SK-N-SH treated with all-trans-retinoic acid at 6 μM for 48 hours (cell line): ENCODE data around the gene RECQL5.

Source experiments
- ATAC-seq: fragments of 200-7000 bp; cut with Tn5 transposase; 3 replicates; pipeline ENCODE4 v1.9.1; 2020; ENCODE audit warnings: mild to moderate bottlenecking, moderate library complexity
- ARNTL ChIP-seq: fragments of 450-650 bp; formaldehyde crosslinking; IDR thresholded peaks from 2 replicates; pipeline ENCODE4 v1.5.0; 2020; ENCODE audit warnings: low read depth, mild to moderate bottlenecking, moderate library complexity, borderline replicate concordance
- BACH2 ChIP-seq: fragments of 250-450 bp; sonication (Bioruptor Pico); IDR thresholded peaks from 2 replicates; pipeline ENCODE4 v1.9.0; 2021; ENCODE audit warnings: mild to moderate bottlenecking, borderline replicate concordance
- CSDC2 ChIP-seq: fragments of 250-450 bp; sonication (Bioruptor Pico); IDR thresholded peaks from 2 replicates; pipeline ENCODE4 v1.5.0; 2020; ENCODE audit warnings: mild to moderate bottlenecking, moderate library complexity
- ESRRG ChIP-seq: fragments of 250-450 bp; sonication (Bioruptor Pico); IDR thresholded peaks from 2 replicates; pipeline ENCODE4 v1.6.1; 2021; ENCODE audit warnings: mild to moderate bottlenecking
- GLIS3 ChIP-seq: fragments of 250-450 bp; sonication (Bioruptor Pico); IDR thresholded peaks from 2 replicates; pipeline ENCODE4 v1.5.0; 2020; ENCODE audit warnings: mild to moderate bottlenecking, moderate library complexity
- PPARA ChIP-seq: fragments of 250-450 bp; sonication (Bioruptor Pico); IDR thresholded peaks from 2 replicates; pipeline ENCODE4 v1.5.0; 2020; ENCODE audit warnings: mild to moderate bottlenecking, borderline replicate concordance
- RARB ChIP-seq: fragments of 250-450 bp; sonication (Bioruptor Pico); IDR thresholded peaks from 2 replicates; pipeline ENCODE4 v1.8.0; 2021; ENCODE audit warnings: mild to moderate bottlenecking, moderate library complexity
- SNAI2 ChIP-seq: fragments of 250-450 bp; sonication (Bioruptor Pico); IDR thresholded peaks from 2 replicates; pipeline ENCODE4 v1.5.0; 2020; ENCODE audit warnings: mild to moderate bottlenecking, moderate library complexity
- TCF4 ChIP-seq: fragments of 250-450 bp; sonication (Bioruptor Pico); IDR thresholded peaks from 2 replicates; pipeline ENCODE4 v1.8.0; 2021; ENCODE audit warnings: mild to moderate bottlenecking, moderate library complexity, borderline replicate concordance
- ZC3H10 ChIP-seq: fragments of 250-450 bp; sonication (Bioruptor Pico); IDR thresholded peaks from 2 replicates; pipeline ENCODE4 v1.5.1; 2021; ENCODE audit warnings: mild to moderate bottlenecking, moderate library complexity
- ZFP3 ChIP-seq: fragments of 250-450 bp; sonication (Bioruptor Pico); IDR thresholded peaks from 2 replicates; pipeline ENCODE4 v1.5.0; 2020; ENCODE audit warnings: mild to moderate bottlenecking, moderate library complexity
- ZFP30 ChIP-seq: fragments of 450-650 bp; formaldehyde crosslinking; IDR thresholded peaks from 2 replicates; pipeline ENCODE4 v1.5.0; 2022; ENCODE audit warnings: mild to moderate bottlenecking, moderate library complexity
- ZNF565 ChIP-seq: fragments of 450-650 bp; formaldehyde crosslinking; conservative IDR thresholded peaks from 2 replicates; pipeline ENCODE4 v1.5.0; 2020; ENCODE audit warnings: low read depth, mild to moderate bottlenecking, moderate library complexity
- ZNF70 ChIP-seq: fragments of 450-650 bp; formaldehyde crosslinking; IDR thresholded peaks from 2 replicates; pipeline ENCODE4 v1.5.0; 2020; ENCODE audit warnings: mild to moderate bottlenecking, moderate library complexity
- ZNF8 ChIP-seq: fragments of 450-650 bp; formaldehyde crosslinking; IDR thresholded peaks from 2 replicates; pipeline ENCODE4 v1.5.0; 2020; ENCODE audit warnings: mild to moderate bottlenecking, moderate library complexity
- TF ChIP-seq, protein P1 (sequence below): fragments of 250-450 bp; sonication (Bioruptor Pico); IDR thresholded peaks from 2 replicates; pipeline ENCODE4 v1.5.0; 2020; ENCODE audit warnings: mild to moderate bottlenecking, moderate library complexity
- TF ChIP-seq, protein P2 (sequence below): fragments of 250-450 bp; sonication (Bioruptor Pico); IDR thresholded peaks from 2 replicates; pipeline ENCODE4 v1.5.1; 2021; ENCODE audit warnings: mild to moderate bottlenecking, moderate library complexity
- TF ChIP-seq, protein P3 (sequence below): fragments of 250-450 bp; sonication (Bioruptor Pico); IDR thresholded peaks from 2 replicates; pipeline ENCODE4 v1.8.0; 2021; ENCODE audit warnings: low read depth, mild to moderate bottlenecking, moderate library complexity, borderline replicate concordance
- TF ChIP-seq, protein P4 (sequence below): fragments of 250-450 bp; sonication (Bioruptor Pico); IDR thresholded peaks from 2 replicates; pipeline ENCODE4 v1.5.1; 2020; ENCODE audit warnings: low read depth, mild to moderate bottlenecking, moderate library complexity
- TF ChIP-seq, protein P5 (sequence below): fragments of 250-450 bp; sonication (Bioruptor Pico); IDR thresholded peaks from 2 replicates; pipeline ENCODE4 v1.8.0; 2020; ENCODE audit warnings: mild to moderate bottlenecking, moderate library complexity, borderline replicate concordance

Gene RECQL5

DNA sequence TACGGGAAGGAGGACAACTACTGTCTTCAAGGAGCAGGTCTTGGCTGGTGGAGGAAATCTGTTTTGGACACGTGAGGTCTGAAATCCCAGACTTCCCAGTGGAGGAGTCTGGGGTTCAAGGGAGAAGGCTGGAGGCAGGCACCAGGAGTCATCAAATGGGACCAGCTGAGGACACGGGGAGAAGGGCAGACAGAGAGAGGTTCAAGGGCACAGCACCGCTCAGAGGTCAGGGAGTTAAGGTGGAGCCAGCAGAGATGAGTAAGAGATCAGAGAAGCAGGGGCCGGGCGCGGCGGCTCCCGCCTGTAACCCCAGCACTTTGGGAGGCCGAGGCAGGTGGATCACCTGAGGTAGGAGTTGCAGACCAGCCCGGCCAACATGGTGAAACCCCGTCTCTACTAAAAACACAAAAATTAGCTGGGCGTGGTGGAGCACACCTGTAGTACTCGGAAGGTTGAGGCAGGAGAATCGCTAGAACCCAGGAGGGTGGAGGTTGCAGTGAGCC, 44.1 kb downstream of the RECQL5 start:
- ATAC-seq: no peak
- TF ChIP-seq GLIS3 (CRISPR knock-in tag): no peak
- TF ChIP-seq ZNF70 (CRISPR knock-in tag): no peak
- TF ChIP-seq, protein P1, sequence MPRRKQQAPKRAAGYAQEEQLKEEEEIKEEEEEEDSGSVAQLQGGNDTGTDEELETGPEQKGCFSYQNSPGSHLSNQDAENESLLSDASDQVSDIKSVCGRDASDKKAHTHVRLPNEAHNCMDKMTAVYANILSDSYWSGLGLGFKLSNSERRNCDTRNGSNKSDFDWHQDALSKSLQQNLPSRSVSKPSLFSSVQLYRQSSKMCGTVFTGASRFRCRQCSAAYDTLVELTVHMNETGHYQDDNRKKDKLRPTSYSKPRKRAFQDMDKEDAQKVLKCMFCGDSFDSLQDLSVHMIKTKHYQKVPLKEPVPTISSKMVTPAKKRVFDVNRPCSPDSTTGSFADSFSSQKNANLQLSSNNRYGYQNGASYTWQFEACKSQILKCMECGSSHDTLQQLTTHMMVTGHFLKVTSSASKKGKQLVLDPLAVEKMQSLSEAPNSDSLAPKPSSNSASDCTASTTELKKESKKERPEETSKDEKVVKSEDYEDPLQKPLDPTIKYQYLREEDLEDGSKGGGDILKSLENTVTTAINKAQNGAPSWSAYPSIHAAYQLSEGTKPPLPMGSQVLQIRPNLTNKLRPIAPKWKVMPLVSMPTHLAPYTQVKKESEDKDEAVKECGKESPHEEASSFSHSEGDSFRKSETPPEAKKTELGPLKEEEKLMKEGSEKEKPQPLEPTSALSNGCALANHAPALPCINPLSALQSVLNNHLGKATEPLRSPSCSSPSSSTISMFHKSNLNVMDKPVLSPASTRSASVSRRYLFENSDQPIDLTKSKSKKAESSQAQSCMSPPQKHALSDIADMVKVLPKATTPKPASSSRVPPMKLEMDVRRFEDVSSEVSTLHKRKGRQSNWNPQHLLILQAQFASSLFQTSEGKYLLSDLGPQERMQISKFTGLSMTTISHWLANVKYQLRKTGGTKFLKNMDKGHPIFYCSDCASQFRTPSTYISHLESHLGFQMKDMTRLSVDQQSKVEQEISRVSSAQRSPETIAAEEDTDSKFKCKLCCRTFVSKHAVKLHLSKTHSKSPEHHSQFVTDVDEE (CRISPR knock-in tag): no peak
- no peak for TF ChIP-seq ZC3H10 (CRISPR knock-in tag)
- TF ChIP-seq ZNF565: no peak
- TF ChIP-seq, protein P2, sequence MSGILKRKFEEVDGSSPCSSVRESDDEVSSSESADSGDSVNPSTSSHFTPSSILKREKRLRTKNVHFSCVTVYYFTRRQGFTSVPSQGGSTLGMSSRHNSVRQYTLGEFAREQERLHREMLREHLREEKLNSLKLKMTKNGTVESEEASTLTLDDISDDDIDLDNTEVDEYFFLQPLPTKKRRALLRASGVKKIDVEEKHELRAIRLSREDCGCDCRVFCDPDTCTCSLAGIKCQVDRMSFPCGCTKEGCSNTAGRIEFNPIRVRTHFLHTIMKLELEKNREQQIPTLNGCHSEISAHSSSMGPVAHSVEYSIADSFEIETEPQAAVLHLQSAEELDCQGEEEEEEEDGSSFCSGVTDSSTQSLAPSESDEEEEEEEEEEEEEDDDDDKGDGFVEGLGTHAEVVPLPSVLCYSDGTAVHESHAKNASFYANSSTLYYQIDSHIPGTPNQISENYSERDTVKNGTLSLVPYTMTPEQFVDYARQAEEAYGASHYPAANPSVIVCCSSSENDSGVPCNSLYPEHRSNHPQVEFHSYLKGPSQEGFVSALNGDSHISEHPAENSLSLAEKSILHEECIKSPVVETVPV (CRISPR knock-in tag): no peak
- no peak for TF ChIP-seq ARNTL
- TF ChIP-seq PPARA (CRISPR knock-in tag): no peak
- no peak for TF ChIP-seq BACH2 (CRISPR knock-in tag)
- no peak for TF ChIP-seq RARB (CRISPR knock-in tag)
- TF ChIP-seq, protein P3, sequence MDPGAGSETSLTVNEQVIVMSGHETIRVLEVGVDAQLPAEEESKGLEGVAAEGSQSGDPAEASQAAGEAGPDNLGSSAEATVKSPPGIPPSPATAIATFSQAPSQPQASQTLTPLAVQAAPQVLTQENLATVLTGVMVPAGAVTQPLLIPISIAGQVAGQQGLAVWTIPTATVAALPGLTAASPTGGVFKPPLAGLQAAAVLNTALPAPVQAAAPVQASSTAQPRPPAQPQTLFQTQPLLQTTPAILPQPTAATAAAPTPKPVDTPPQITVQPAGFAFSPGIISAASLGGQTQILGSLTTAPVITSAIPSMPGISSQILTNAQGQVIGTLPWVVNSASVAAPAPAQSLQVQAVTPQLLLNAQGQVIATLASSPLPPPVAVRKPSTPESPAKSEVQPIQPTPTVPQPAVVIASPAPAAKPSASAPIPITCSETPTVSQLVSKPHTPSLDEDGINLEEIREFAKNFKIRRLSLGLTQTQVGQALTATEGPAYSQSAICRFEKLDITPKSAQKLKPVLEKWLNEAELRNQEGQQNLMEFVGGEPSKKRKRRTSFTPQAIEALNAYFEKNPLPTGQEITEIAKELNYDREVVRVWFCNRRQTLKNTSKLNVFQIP (CRISPR knock-in tag): no peak
- TF ChIP-seq CSDC2: no peak
- TF ChIP-seq, protein P4, sequence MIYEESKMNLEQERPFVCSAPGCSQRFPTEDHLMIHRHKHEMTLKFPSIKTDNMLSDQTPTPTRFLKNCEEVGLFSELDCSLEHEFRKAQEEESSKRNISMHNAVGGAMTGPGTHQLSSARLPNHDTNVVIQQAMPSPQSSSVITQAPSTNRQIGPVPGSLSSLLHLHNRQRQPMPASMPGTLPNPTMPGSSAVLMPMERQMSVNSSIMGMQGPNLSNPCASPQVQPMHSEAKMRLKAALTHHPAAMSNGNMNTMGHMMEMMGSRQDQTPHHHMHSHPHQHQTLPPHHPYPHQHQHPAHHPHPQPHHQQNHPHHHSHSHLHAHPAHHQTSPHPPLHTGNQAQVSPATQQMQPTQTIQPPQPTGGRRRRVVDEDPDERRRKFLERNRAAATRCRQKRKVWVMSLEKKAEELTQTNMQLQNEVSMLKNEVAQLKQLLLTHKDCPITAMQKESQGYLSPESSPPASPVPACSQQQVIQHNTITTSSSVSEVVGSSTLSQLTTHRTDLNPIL (CRISPR knock-in tag): no peak
- no peak for TF ChIP-seq ESRRG (CRISPR knock-in tag)
- TF ChIP-seq ZNF8 (CRISPR knock-in tag): no peak
- no peak for TF ChIP-seq SNAI2 (CRISPR knock-in tag)
- TF ChIP-seq ZFP3: no peak
- TF ChIP-seq ZFP30: no peak
- TF ChIP-seq, protein P5, sequence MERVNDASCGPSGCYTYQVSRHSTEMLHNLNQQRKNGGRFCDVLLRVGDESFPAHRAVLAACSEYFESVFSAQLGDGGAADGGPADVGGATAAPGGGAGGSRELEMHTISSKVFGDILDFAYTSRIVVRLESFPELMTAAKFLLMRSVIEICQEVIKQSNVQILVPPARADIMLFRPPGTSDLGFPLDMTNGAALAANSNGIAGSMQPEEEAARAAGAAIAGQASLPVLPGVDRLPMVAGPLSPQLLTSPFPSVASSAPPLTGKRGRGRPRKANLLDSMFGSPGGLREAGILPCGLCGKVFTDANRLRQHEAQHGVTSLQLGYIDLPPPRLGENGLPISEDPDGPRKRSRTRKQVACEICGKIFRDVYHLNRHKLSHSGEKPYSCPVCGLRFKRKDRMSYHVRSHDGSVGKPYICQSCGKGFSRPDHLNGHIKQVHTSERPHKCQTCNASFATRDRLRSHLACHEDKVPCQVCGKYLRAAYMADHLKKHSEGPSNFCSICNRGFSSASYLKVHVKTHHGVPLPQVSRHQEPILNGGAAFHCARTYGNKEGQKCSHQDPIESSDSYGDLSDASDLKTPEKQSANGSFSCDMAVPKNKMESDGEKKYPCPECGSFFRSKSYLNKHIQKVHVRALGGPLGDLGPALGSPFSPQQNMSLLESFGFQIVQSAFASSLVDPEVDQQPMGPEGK: no peak
- no peak for TF ChIP-seq TCF4 (CRISPR knock-in tag)

DNA sequence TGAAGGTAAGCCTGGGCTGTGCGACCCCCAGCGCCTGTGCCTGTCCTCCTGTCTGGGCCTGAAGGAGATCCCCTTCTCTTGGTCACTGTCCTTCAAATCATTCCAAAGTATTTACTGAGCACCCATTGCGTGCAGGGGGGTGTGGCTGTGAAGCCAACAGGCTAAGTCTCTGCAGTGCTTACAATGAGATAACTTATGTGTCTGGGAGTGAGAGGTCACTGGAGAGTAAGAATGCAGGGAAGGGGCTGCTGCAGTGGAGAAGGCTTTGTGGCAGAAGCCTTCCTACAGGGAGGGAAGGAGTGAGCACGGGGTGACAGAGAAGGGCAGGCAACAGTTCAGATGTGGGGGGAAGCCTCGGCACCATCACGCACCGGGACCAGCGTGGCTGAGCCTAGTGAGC, 44.9 kb downstream of the RECQL5 start:
- TF ChIP-seq CSDC2 (no peak), ZC3H10 (CRISPR knock-in tag) (no peak), ZFP3 (no peak)
- TF ChIP-seq, protein P3 (CRISPR knock-in tag): no peak
- no peak for ATAC-seq

DNA sequence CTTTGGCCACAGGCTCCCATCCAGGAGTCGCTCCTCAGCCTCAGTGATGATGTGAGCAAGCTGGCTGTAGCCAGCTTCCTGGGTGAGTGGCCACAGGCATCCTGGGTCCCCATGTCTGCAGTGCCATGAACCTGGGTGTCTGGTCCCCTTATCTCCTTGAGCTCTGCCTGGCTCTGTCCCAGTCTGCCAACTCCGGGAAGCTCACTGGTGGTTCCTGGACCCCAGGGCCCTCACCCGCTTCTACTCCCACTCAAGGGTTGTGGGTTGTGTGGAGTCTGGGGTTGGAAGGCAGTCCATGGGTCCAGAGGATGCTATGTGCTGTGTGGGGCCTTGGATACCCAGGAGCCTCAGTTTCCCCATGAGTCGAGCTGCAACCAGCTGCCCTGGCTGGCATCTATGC, 45.5 kb downstream of the RECQL5 start:
- TF ChIP-seq ARNTL: no peak
- no peak for TF ChIP-seq ZC3H10 (CRISPR knock-in tag)
- no peak for TF ChIP-seq GLIS3 (CRISPR knock-in tag)
- no peak for ATAC-seq
